GM18517 (cell line): Measurements from ENCODE around the gene BCAS3.

Experiments used
- ATAC-seq: cut with Tn5 transposase; IDR thresholded peaks from one replicate; pipeline ENCODE4 v1.9.1; 2021; ENCODE audit warnings: mild to moderate bottlenecking, moderate library complexity; ENCODE audit not compliant: unreplicated experiment

Gene BCAS3

GRCh38 chr17:61053469-61053868 is 375.8 kb downstream of the BCAS3 start:
- no peak for ATAC-seq

- ATAC-seq, result no peak
Measured at GRCh38 chr17:61054436-61054835, 376.8 kb downstream of the BCAS3 start.

- ATAC-seq, result no peak
Measured at GRCh38 chr17:61057257-61057656, 379.6 kb downstream of the BCAS3 start.

DNA sequence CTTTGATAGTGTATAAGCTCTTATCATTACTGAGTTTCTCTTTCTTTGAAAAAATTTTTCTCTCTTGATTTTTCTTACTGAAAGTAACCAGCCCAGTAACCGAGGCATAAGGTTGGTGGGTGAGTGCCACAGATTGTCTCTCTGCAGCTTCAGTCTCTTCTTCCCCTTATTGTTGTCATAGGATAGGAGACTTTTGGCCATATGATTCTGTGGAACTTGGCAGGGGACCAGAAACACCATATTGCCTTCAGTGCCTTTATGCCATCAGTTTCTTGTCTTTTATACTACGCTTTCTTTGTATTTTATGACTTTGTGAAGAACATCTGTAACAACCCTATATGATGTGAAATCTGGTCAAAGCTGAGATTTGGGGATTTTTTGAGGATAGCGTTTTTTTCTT is 380.4 kb downstream of the BCAS3 start:
- no peak for ATAC-seq

- ATAC-seq, result no peak
Measured at GRCh38 chr17:61063528-61063927, 385.9 kb downstream of the BCAS3 start.

DNA sequence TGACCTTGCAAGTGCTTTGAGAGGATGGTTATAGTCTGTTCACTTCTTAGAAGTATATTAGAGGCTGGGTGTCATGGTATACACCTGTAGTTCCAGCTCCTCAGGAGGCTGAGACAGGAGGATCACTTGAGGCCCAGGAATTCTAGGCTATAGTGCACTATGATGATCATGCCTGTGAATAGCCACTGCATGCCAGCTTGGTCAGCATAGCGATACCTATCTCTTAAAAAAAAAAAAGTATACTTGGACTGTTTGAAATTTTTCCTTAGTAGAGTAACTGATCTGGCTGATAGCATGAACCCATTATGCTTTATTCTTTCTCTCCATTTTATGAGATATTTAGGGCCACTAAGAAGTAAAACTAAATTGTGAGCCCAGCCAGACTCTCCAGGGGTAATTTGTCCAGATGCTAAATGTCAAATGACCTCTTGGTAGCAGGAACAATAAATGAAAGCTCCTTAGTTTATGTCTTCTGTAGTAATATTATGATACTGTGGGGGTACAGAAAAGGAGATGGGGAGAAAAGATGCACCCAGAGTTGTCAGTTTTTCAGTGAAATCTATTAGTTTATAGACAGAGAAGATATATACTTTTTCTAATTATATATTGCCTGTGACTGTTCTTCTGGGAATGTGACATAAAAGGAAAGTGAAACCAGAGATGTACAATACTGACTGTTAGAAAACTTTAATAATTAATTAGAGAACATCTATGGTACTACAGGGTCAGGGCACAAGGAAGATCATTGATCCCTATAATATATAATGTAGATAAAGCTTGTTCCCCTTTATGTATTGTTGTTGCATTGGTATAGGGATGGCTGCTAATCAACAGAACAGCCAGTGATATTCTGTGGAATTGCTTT is 386.7 kb downstream of the BCAS3 start:
- ATAC-seq, result no peak

DNA sequence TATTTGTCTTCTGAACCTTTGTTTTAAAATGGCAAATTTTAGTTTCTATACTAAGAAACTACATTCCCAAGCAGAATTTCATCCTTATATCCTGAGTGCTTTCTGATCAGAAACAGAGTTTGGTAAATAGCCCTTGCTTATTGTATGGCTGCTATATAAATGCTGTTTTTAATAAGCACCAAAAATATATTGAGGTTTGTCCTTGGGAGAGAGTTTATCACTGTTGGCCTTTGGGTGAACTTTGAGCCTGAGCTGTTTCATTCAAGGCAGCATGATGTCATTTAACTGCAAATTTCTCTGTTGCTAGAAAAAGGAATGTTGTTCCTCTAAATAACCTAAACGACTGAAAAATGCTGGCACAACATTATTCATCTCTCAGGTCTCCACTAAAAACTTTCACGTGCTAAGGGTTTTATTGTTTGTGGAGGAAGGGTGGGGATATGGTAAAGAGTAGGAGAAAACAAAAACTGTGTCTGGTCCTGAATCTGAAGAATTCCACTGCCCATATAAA is 387.7 kb downstream of the BCAS3 start:
- ATAC-seq, result no peak

DNA sequence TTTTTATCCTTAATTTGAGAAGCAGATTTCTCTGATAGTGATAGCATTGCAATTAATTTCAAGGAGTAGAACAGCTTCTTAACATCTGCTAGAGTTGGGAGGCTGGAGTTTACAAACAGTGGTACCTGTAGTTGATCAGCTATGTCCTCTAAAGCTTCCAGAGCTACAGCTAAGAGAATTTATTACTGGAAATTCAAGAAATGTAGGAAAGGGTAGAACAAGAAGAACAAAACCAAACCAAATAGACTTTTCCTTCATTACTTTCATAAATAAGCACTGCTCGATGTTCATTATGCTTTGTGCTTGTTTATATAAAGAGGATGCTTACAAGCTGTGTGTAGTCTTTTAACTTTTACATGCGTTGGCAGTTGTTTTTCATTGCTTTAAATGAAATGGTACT is 388.4 kb downstream of the BCAS3 start:
- ATAC-seq, result no peak

DNA sequence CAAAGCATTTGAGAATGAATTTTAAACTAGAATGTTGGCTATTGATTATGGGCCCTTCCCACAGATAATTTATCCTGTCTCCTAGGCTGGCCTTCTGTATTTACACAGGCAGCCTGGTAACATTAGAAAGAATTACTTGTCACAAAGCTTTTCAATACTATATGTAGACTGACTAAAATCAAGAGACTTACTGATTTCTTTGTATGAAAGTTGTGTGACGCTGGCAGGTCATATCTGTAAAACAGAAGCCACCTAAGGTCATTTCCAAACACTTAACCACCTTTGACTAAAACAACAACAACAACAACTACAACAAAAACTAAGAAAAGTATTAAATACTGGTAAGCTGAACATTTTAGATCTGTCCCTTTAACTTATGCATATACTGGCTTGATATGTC is 393.0 kb downstream of the BCAS3 start:
- ATAC-seq, result no peak

DNA sequence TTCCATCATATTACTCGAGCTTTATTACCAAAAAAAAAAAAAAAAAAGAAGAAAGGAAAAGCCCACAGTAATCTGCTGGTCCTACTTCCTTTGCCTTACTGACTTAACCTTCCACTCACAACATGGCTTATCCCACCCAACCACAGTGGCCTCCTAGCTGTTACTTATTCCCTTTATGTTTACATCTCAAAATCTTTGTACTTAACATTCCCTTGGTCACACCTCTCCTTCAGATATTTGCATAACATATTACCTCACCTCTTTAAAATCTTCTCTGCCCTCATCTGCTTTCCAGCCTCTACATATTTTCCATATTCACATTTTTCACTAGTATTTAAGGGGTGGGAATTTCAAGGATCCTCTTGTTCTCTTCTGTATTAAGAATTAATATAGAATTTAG is 395.0 kb downstream of the BCAS3 start:
- no peak for ATAC-seq

GRCh38 chr17:61073131-61073530 is 395.5 kb downstream of the BCAS3 start:
- no peak for ATAC-seq

DNA sequence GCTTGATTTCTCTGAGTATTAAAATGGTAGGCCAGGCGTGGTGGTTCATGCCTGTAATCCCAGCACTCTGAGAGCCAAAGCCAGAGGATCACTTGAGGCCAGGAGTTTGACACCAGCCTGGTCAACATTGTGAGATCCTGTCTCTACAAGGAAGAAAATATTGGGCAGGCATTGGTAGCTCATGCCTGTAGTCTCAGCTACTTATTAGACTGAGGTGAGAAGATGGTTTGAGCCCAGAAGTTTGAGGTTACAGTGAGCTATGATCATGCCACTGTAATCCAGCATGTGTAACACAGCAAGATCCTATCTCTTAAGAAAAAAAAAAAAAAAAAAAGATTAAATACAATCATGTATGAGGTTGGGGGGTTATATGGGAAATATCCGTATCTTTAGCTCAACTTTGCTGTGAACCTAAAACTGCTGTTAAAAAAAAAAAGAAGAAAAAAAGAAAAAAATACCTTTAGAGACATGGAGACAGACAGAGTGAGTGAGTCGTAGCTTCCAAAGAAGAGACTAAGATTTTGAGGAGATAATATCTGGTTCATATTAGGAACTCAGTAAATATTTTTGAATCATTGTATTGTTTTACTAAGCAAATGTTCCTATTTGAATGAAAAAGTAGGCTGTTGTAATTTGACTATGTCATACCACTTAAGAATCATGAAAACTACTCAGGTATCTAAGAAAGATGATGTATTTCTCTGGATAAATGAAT is 396.3 kb downstream of the BCAS3 start:
- no peak for ATAC-seq

DNA sequence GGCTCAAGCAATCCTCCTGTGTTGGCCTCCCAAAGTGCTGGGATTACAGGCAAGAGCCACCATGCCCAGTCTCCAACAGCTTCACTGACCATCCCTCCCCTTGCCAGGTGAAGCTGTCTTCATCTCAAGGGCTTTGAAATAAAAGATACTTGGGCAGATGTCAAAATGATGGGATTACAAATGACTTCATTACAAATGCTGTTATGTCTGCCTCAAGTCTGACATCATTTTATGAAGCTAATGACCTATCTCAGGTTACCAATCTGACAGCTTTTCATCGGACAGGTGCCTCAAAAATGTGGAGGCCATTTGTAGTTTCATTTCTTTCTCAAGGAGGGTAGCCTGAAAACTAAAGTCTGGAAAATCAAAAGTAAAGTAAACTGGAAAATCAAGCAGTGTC is 398.3 kb downstream of the BCAS3 start:
- ATAC-seq, result no peak

- ATAC-seq, result no peak
Measured at GRCh38 chr17:61076621-61077031, 399.0 kb downstream of the BCAS3 start.

GRCh38 chr17:61081959-61082358 is 404.3 kb downstream of the BCAS3 start:
- no peak for ATAC-seq

GRCh38 chr17:61084260-61084659 is 406.6 kb downstream of the BCAS3 start:
- no peak for ATAC-seq

GRCh38 chr17:61087024-61087423 is 409.4 kb downstream of the BCAS3 start:
- no peak for ATAC-seq

GRCh38 chr17:61088556-61088955 is 410.9 kb downstream of the BCAS3 start:
- ATAC-seq, result no peak

DNA sequence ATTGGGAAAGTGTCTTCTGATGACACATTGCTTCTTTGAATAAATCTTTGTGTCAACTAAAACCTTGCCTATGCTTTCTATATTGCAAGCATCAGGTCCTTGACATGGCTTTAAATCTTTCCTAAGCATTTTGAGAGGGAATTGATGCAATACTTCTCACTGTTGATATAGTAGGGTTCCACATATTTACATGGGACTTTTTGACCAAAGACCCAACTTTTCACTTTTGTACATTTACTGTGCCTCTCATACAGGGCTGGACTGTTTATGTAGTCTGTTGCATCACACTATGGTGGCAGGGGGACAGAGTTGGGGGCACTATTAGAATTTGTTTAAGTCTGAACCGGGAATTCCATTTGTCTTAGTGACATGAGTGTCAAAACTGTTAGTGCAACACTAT is 413.4 kb downstream of the BCAS3 start:
- ATAC-seq, result no peak

DNA sequence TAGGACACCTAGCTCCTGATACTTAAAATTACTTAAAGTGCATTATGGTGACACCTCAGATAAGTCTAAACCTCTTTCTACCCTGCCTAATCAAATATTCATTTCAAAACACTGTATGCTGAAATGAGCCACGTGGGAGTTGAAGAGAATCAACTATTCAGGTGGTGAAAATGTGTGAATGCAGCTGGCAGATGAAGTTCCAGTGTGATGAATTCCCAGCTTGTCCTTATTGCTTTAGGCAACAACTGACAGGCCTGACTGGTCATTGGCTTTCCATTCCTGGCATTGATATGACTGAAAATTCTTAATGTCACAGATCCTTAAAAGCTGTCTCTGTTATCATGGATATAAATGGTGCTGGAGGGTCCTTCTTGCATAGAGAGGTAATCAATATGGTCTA is 420.1 kb downstream of the BCAS3 start:
- no peak for ATAC-seq

DNA sequence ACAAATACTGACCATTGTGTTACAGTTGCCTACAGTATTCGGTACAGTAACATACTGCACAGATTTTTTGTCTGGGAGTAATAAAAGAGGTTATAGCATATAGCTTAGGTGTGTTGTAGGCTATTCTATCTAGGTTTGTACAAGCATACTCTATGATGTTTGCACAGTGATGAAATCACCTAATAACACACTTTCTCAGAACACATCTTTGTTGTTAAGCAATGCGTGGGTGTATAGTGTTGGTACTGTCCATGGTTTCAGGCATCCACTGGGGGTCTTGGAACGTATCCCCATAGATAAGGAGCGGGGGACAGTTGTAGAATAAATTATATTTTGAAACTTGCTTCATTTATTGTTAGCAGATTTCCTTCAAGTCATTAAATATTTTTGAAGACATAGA is 428.7 kb downstream of the BCAS3 start:
- no peak for ATAC-seq

- no peak for ATAC-seq
Measured at GRCh38 chr17:61116577-61116976, 438.9 kb downstream of the BCAS3 start.
